GM21723 (cell line): ENCODE results near the gene EGFL7.
"Not testable (repeated sequence)": the region's sequence is repeated elsewhere in the genome, so short reads cannot be mapped to it uniquely, and the experiment has no call there.

Source experiments
- ATAC-seq: cut with Tn5 transposase; IDR thresholded peaks from one replicate; pipeline ENCODE4 v1.9.1; 2021; ENCODE audit warnings: mild to moderate bottlenecking, moderate library complexity; ENCODE audit not compliant: unreplicated experiment

The EGFL7 gene

GRCh38 chr9:136624184-136624951, 38.3 kb upstream of the EGFL7 start:
- ATAC-seq = no peak

GRCh38 chr9:136625101-136626065, 37.3 kb upstream of the EGFL7 start:
- no peak for ATAC-seq

GRCh38 chr9:136626066-136626725, 36.5 kb upstream of the EGFL7 start:
- no peak for ATAC-seq

GRCh38 chr9:136626740-136627642, 35.7 kb upstream of the EGFL7 start:
- no peak for ATAC-seq

GRCh38 chr9:136627703-136628102, 35.0 kb upstream of the EGFL7 start:
- ATAC-seq = no peak

- ATAC-seq = no peak
Measured at GRCh38 chr9:136628268-136628667, 34.4 kb upstream of the EGFL7 start.

- ATAC-seq = no peak
Measured at GRCh38 chr9:136629001-136629878, 33.5 kb upstream of the EGFL7 start.

GRCh38 chr9:136629879-136630661, 32.6 kb upstream of the EGFL7 start:
- no peak for ATAC-seq

- no peak for ATAC-seq
Measured at GRCh38 chr9:136630662-136630992, 32.1 kb upstream of the EGFL7 start.

GRCh38 chr9:136631038-136632000, 31.4 kb upstream of the EGFL7 start:
- ATAC-seq = no peak

- not testable (repeated sequence) for ATAC-seq
Measured at GRCh38 chr9:136632072-136632471, 30.6 kb upstream of the EGFL7 start.

GRCh38 chr9:136632491-136633106, 30.1 kb upstream of the EGFL7 start:
- not testable (repeated sequence) for ATAC-seq

GRCh38 chr9:136634904-136635303, 27.8 kb upstream of the EGFL7 start:
- ATAC-seq = no peak

GRCh38 chr9:136640171-136641111, 22.3 kb upstream of the EGFL7 start:
- no peak for ATAC-seq

- ATAC-seq = no peak
Measured at GRCh38 chr9:136642439-136642921, 20.2 kb upstream of the EGFL7 start.
